HCT116 (cell line): ENCODE results near the gene SGIP1. TPM values are rescaled to one million over a fixed set of nuclear protein-coding genes. Genes with fewer than 3 reads are reported as not detected.
A peak's percentile ranks its signal among the peaks of the same experiment; 100 is the strongest.

Experiments
- ATAC-seq: fragments of 200-7000 bp; cut with Tn5 transposase; 2 replicates; pipeline ENCODE4 v1.9.1; 2020; ENCODE audit warnings: mild to moderate bottlenecking, moderate library complexity
- BruUV-seq: library from RNA; stranded (reverse); fragments of 400-500 nt; replicated peaks from 2 replicates; lab custom pipeline; 2021; lab: Mats Ljungman, UMichigan
- CTCF ChIA-PET: fragments of 300-600 bp; sonication (Branson Sonifier 250); formaldehyde crosslinking; loops from one replicate; lab custom pipeline; 2021; ENCODE audit warnings: antibody characterized with exemption; lab: Charles Lee
- POLR2A ChIA-PET: fragments of 300-600, 350-600 bp; sonication (Branson Sonifier 250); formaldehyde crosslinking; loops from one replicate; lab custom pipeline; 2021; ENCODE audit warnings: antibody characterized with exemption; lab: Charles Lee
- RAD21 ChIA-PET, 2 experiments: fragments of 300-600 bp; sonication (Branson Sonifier 250); formaldehyde crosslinking; loops; one replicate each; lab custom pipeline; 2023; ENCODE audit warnings: low total read pairs in 2 of 2; ENCODE audit not compliant: uncharacterized antibody in 2 of 2, unreplicated experiment in 2 of 2, low non-redundant PET in 1 of 2; lab: Charles Lee
- DNase-seq: peaks from one replicate; pipeline ENCODE4 v3.0.0-alpha.2; 2010; ENCODE audit warnings: low read depth, low spot score
- H2AFZ ChIP-seq: fragments of 200-600 bp; shearing (Covaris generic), sonication (generic); 2 replicates; pipeline ENCODE4 v1.6.1; 2017; ENCODE audit warnings: low read depth, mixed run types, mixed read lengths, antibody characterized with exemption, low read length; ENCODE audit not compliant: poor library complexity, severe bottlenecking
- H3K27ac ChIP-seq: 2 replicates; pipeline ENCODE4 v1.5.1; 2012; ENCODE audit warnings: low read depth, low read length
- H3K27me3 ChIP-seq: fragments of 200-600 bp; sonication (generic); 2 replicates; pipeline ENCODE4 v1.6.1; 2016; ENCODE audit warnings: mixed run types, low read length, mixed read lengths; ENCODE audit not compliant: insufficient read depth
- H3K36me3 ChIP-seq, 2 experiments: fragments of 200-500 bp in 1 of 2; fragments of 200-600 bp in 1 of 2; sonication (Bioruptor generic) in 1 of 2; sonication (generic) in 1 of 2; 2 replicates each; pipeline versions ENCODE4 v1.5.1 to v1.6.1; 2014 to 2016; ENCODE audit warnings: low read length in 2 of 2, inconsistent platforms in 1 of 2, mixed read lengths in 1 of 2, mixed run types in 1 of 2; ENCODE audit not compliant: insufficient read depth in 2 of 2, control insufficient read depth in 1 of 2
- H3K4me1 ChIP-seq, 2 experiments: fragments of 200-600 bp in 1 of 2; sonication (generic) in 1 of 2; 2 replicates each; pipeline versions ENCODE4 v1.5.1 to v1.6.1; 2012 to 2017; ENCODE audit warnings: low read length in 2 of 2, inconsistent platforms in 1 of 2, mild to moderate bottlenecking in 1 of 2, mixed read lengths in 1 of 2, mixed run types in 1 of 2, moderate library complexity in 1 of 2; ENCODE audit not compliant: insufficient read depth in 2 of 2, control insufficient read depth in 1 of 2
- H3K4me2 ChIP-seq: fragments of 200-600 bp; sonication (generic); 2 replicates; pipeline ENCODE4 v1.6.1; 2017; ENCODE audit warnings: mixed run types, low read length, mixed read lengths
- H3K4me3 ChIP-seq, 2 experiments: fragments of 200-600 bp in 1 of 2; sonication (generic) in 1 of 2; replicated peaks in 1 of 2; 2 replicates each; pipeline ENCODE4 v1.5.1; 2011 to 2016; ENCODE audit warnings: low read length in 2 of 2, control low read depth in 1 of 2, low read depth in 1 of 2, mild to moderate bottlenecking in 1 of 2, mixed read lengths in 1 of 2, mixed run types in 1 of 2
- H3K79me2 ChIP-seq: fragments of 200-600 bp; sonication (generic); 2 replicates; pipeline ENCODE4 v1.6.1; 2017; ENCODE audit warnings: mild to moderate bottlenecking, mixed run types, low read length, moderate library complexity, mixed read lengths; ENCODE audit not compliant: insufficient read depth
- H3K9ac ChIP-seq: fragments of 200-600 bp; sonication (generic); 2 replicates; pipeline ENCODE4 v1.6.1; 2016; ENCODE audit warnings: low read length, mixed read lengths
- H3K9me2 ChIP-seq: fragments of 200-600 bp; sonication (generic), shearing (Covaris generic); 2 replicates; pipeline ENCODE4 v1.6.1; 2017; ENCODE audit warnings: mixed run types, mild to moderate bottlenecking, moderate library complexity; ENCODE audit not compliant: insufficient read depth
- H3K9me3 ChIP-seq, 2 experiments: fragments of 200-500 bp in 1 of 2; fragments of 200-600 bp in 1 of 2; sonication (Bioruptor generic) in 1 of 2; sonication (generic) in 1 of 2; 2 replicates each; pipeline ENCODE4 v1.6.1; 2014 to 2017; ENCODE audit warnings: low read length in 2 of 2, mixed read lengths in 2 of 2, inconsistent platforms in 1 of 2, low read depth in 1 of 2, mild to moderate bottlenecking in 1 of 2, mixed run types in 1 of 2, moderate library complexity in 1 of 2; ENCODE audit not compliant: control insufficient read depth in 1 of 2, insufficient read depth in 1 of 2
- H4K20me1 ChIP-seq: fragments of 200-600 bp; sonication (generic), shearing (Covaris generic); 2 replicates; pipeline ENCODE4 v1.6.1; 2017; ENCODE audit warnings: mixed run types, mild to moderate bottlenecking, moderate library complexity; ENCODE audit not compliant: insufficient read depth
- ATF3 ChIP-seq: IDR thresholded peaks from 2 replicates; pipeline ENCODE4 v1.6.1; 2012
- CBX3 ChIP-seq: IDR thresholded peaks from 2 replicates; pipeline ENCODE4 v1.6.1; 2012; ENCODE audit warnings: low read depth
- CEBPB ChIP-seq: IDR thresholded peaks from 2 replicates; pipeline ENCODE4 v1.6.1; 2012; ENCODE audit warnings: low read depth
- ELF1 ChIP-seq: IDR thresholded peaks from 2 replicates; pipeline ENCODE4 v1.6.1; 2012; ENCODE audit warnings: low read depth, borderline replicate concordance
- FOSL1 ChIP-seq: IDR thresholded peaks from 2 replicates; pipeline ENCODE4 v1.6.1; 2012; ENCODE audit warnings: low read depth
- MAX ChIP-seq: IDR thresholded peaks from 2 replicates; pipeline ENCODE4 v1.6.1; 2012
- POLR2A ChIP-seq: IDR thresholded peaks from 2 replicates; pipeline ENCODE4 v1.7.0; 2011; ENCODE audit warnings: borderline replicate concordance; ENCODE audit not compliant: insufficient read depth, insufficient read length; ENCODE audit errors: extremely low read depth
- REST ChIP-seq: IDR thresholded peaks from 2 replicates; pipeline ENCODE4 v1.6.1; 2012; ENCODE audit warnings: low read depth
- SIN3A ChIP-seq: IDR thresholded peaks from 2 replicates; pipeline ENCODE4 v1.6.1; 2012; ENCODE audit warnings: low read depth
- SP1 ChIP-seq: IDR thresholded peaks from 2 replicates; pipeline ENCODE4 v1.6.1; 2012; ENCODE audit warnings: low read depth
- YY1 ChIP-seq: IDR thresholded peaks from 2 replicates; pipeline ENCODE4 v1.6.1; 2011; ENCODE audit warnings: low read length, low read depth, moderate library complexity, mild to moderate bottlenecking; ENCODE audit not compliant: insufficient replicate concordance; ENCODE audit errors: extremely low read depth
- ZFX ChIP-seq: fragments of 450-650 bp; IDR thresholded peaks from 2 replicates; pipeline ENCODE4 v1.6.1; 2017
- intact Hi-C: fragments of 100-400 bp; cut with micrococcal nuclease; formaldehyde crosslinking; loops from 2 replicates; pipeline ENCODE4 v1.10.0; 2022
- total RNA-seq: library from RNA; stranded (reverse); gene quantifications from one replicate; pipeline ENCODE4 v1.2.1, GENCODE V29; 2021; ENCODE audit not compliant: unreplicated experiment

The SGIP1 gene
- total RNA-seq, 1 experiment from 2014 or later: 0.15 TPM

- H2AFZ ChIP-seq: peak overlapping the region; percentile 48
- no peak overlapping the region for H3K27ac ChIP-seq
- intact Hi-C loops: no loop called here
- no peak overlapping the region for H3K4me3 ChIP-seq
- ChIA-PET POLR2A (no interaction called here), CTCF (no interaction called here), RAD21 (no interaction called here)
- H3K4me2 ChIP-seq: no peak overlapping the region
- TF ChIP-seq SP1 (no peak), ATF3 (no peak), POLR2A (no peak), CEBPB (no peak), SIN3A (no peak), FOSL1 (no peak), MAX (no peak), ELF1 (no peak)
- ATAC-seq (no peak), DNase-seq (no peak)
- no peaks in the 10 kb centered on the region for H3K79me2 ChIP-seq
- H3K4me1 ChIP-seq: peaks cover 6 to 25% of the 10 kb centered on the region in 2 experiments
- no peak overlapping the region for H3K9ac ChIP-seq
- BruUV-seq: no TSS peak
- no peaks in the 10 kb centered on the region for H3K36me3 ChIP-seq
- no peaks in the 10 kb centered on the region for H3K27me3 ChIP-seq
- H3K9me2 ChIP-seq: peaks cover 3% of the 10 kb centered on the region; the same call in 1 of the 2 replicates
- H4K20me1 ChIP-seq: no peaks in the 10 kb centered on the region
- H3K9me3 ChIP-seq: no peaks in the 10 kb centered on the region
Measured at GRCh38 chr1:66537718-66538117, 3.8 kb downstream of the SGIP1 start.

- POLR2A ChIA-PET: no interaction called here
- no peak overlapping the region for H2AFZ ChIP-seq
- no peak for ATAC-seq
- no TSS peak for BruUV-seq
- no peaks in the 10 kb centered on the region for H3K79me2 ChIP-seq
- TF ChIP-seq SIN3A (no peak), YY1 (no peak), REST (no peak), ELF1 (no peak), ZFX (no peak), CBX3 (no peak)
- H3K4me3 ChIP-seq: no peak overlapping the region
- no peaks in the 10 kb centered on the region for H3K27me3 ChIP-seq
- H4K20me1 ChIP-seq: no peaks in the 10 kb centered on the region
- H3K27ac ChIP-seq: no peak overlapping the region
- CTCF ChIA-PET: no interaction called here
- no peaks in the 10 kb centered on the region for H3K36me3 ChIP-seq
- DNase-seq: no peak
- H3K9ac ChIP-seq: no peak overlapping the region
- H3K9me2 ChIP-seq: peaks cover 3% of the 10 kb centered on the region; the same call in 1 of the 2 replicates
- RAD21 ChIA-PET: no interaction called here
- H3K4me1 ChIP-seq: peaks cover 21 to 43% of the 10 kb centered on the region in 2 experiments
- intact Hi-C loops: no loop called here
- no peaks in the 10 kb centered on the region for H3K9me3 ChIP-seq
- no peak overlapping the region for H3K4me2 ChIP-seq
Measured at GRCh38 chr1:66539491-66539890, 5.5 kb downstream of the SGIP1 start.
